ENCODE measurements around the gene UBTD1. TPM values are rescaled to one million over a fixed set of nuclear protein-coding genes. Genes with fewer than 3 reads are reported as not detected.
"Not testable (repeated sequence)": the region's sequence is repeated elsewhere in the genome, so short reads cannot be mapped to it uniquely, and the experiment has no call there.

Gene UBTD1
- total RNA-seq, 4 donors from 2014 or later: 2.9 to 16.2 (median 8.9) TPM

DNA sequence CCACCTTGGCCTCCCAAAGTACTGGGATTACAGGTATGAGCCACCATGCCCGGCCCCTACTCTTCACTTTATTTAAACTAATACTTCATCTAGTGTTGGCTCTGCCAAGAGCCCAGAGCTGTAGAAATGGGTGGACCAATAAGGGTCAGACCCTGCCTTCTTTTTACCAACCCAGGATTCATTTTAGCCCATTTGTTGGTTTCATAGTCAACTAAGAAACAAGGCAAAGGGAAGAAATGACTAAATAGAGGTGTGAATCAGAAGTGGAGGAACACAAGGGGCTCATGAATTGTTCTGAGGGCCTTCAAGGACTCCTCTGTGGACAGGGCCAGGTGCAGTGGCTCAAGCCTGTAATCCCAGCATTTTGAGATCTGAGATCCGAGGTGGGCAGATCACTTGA, 74.9 kb downstream of the UBTD1 start:
- peaks cover 0 to 32% of the 10 kb centered on the region in 2 donors for H3K36me3 ChIP-seq
- no peak for ATAC-seq
- TF ChIP-seq EP300 (IDR thresholded peaks at IDR 0.05): no peak
- no peak for TF ChIP-seq POLR2AphosphoS5 (IDR thresholded peaks at IDR 0.05)
- no peak for TF ChIP-seq POLR2A (IDR thresholded peaks at IDR 0.05)
- TF ChIP-seq CTCF (IDR thresholded peaks at IDR 0.05): no peak
- H3K4me1 ChIP-seq: peaks cover 0 to 24% (median 8%) of the 10 kb centered on the region in 3 donors
- H3K27me3 ChIP-seq: no peaks in the 10 kb centered on the region
- 50 to 100% methylated on average over 1 to 2 of the region's 2 CpGs for WGBS, 2 donors (ENCODE audit: low coverage in 1 of 2)
- H3K9me3 ChIP-seq: no peaks in the 10 kb centered on the region
- H3K27ac ChIP-seq: peak overlapping the region in 3 of 4 donors; percentile 52 to 88 (median 62)
- no peak overlapping the region for H3K4me3 ChIP-seq

DNA sequence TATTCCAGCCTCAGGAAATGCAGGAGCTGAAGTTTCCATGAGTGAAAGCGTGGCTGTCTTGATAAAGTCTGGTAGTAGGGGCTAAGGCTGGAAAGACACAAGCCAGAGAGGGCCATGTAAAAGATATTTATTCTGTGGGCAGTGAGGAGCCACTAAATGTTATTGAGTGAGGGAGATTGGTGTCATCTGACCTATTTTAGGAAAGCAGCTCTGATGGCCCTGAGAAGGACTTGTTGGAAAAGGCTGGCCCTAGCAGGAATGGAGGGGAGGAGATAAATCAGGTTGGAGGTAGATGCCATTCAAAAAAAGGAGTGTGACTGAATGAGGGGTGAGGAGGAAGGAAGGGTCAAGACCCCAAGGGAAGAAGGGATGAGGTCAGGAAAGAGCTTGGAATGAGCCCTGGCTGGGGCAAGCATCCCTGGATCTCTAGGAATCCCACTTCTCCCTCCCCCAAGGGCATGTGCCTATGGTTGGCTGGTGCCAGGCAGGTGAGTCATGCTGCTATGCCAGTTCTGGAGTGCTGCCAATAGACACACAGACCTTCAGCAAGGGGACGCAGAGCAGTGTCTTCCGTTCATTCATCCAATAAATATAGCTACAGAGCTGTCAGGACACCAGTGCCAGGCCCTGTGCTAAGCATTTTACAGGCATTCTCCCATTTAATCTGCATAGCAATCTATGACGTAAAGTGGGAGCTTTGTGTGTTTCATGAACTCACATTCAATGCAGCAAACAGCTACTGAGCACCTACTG, 75.8 kb downstream of the UBTD1 start:
- Histone ChIP-seq H3K4me3 (no peak overlapping the region), H3K27me3 (no peaks in the 10 kb centered on the region), H3K36me3 (peaks cover 0 to 23% of the 10 kb centered on the region in 2 donors), H3K27ac (peak overlapping the region in 3 of 4 donors; percentile 62 to 88 (median 81)), H3K4me1 (peaks cover 0 to 24% (median 8%) of the 10 kb centered on the region in 3 donors), H3K9me3 (no peaks in the 10 kb centered on the region)
- ATAC-seq: peak; percentile 88
- WGBS, 2 donors (ENCODE audit: low coverage in 1 of 2): 8 to 19% methylated on average over 2 to 3 of the region's 4 CpGs
- no peak for TF ChIP-seq CTCF (IDR thresholded peaks at IDR 0.05)
- no peak for TF ChIP-seq POLR2A (IDR thresholded peaks at IDR 0.05)
- peak; percentile 85 for TF ChIP-seq POLR2AphosphoS5 (IDR thresholded peaks at IDR 0.05)
- TF ChIP-seq EP300 (IDR thresholded peaks at IDR 0.05): no peak

GRCh38 chr10:97575127-97575668, 76.5 kb downstream of the UBTD1 start:
- WGBS, 2 donors (ENCODE audit: low coverage in 1 of 2): 92 to 97% methylated on average over 2 to 4 of the region's 6 CpGs
- peaks cover 0 to 24% (median 8%) of the 10 kb centered on the region in 3 donors for H3K4me1 ChIP-seq
- peaks cover 0 to 17% of the 10 kb centered on the region in 2 donors for H3K36me3 ChIP-seq
- H3K9me3 ChIP-seq: no peaks in the 10 kb centered on the region
- H3K4me3 ChIP-seq: no peak overlapping the region
- peak overlapping the region in 3 of 4 donors; percentile 62 to 88 (median 81) for H3K27ac ChIP-seq
- no peaks in the 10 kb centered on the region for H3K27me3 ChIP-seq
- ATAC-seq: no peak
- no peak for TF ChIP-seq POLR2A (IDR thresholded peaks at IDR 0.05)
- no peak for TF ChIP-seq POLR2AphosphoS5 (IDR thresholded peaks at IDR 0.05)
- TF ChIP-seq EP300 (IDR thresholded peaks at IDR 0.05): no peak
- TF ChIP-seq CTCF (IDR thresholded peaks at IDR 0.05): no peak

GRCh38 chr10:97576487-97576886, 77.8 kb downstream of the UBTD1 start:
- ATAC-seq, H3K4me3 ChIP-seq, H3K27me3 ChIP-seq, H3K9me3 ChIP-seq, H3K36me3 ChIP-seq: not testable (repeated sequence)
- 27 to 33% methylated on average over 3 of the region's 5 CpGs for WGBS, 2 donors (ENCODE audit: low coverage in 1 of 2)
- Histone ChIP-seq H3K27ac (peak overlapping the region in 2 of 4 donors; percentile 3 to 88), H3K4me1 (peaks cover 0 to 24% (median 8%) of the 10 kb centered on the region in 3 donors)

DNA sequence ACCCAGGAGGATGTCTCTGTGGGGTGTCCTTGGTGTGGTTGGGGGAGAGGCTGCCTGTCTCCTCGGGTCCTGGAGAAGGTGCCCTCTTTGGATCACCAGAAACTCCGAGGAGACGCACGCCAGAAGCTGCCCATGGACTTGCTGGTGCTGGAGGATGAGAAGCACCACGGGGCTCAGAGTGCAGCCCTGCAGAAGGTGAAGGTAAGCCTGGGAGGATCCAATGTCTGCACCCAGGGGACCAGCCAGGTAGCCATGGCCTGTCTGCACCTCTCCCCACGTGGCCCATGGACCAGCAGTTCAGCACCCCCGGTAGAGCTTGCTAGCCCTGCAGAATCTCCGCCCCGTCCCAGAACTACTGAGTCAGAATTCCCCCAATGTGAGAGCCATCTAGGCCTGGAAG, 79.0 kb downstream of the UBTD1 start:
- WGBS, 2 donors (ENCODE audit: low coverage in 1 of 2): no CpG with 5 or more reads among the region's 9 CpGs
- TF ChIP-seq POLR2A (IDR thresholded peaks at IDR 0.05) (no peak), CTCF (IDR thresholded peaks at IDR 0.05) (no peak)
- ATAC-seq: no peak
- H3K4me1 ChIP-seq: peaks cover 0 to 13% (median 2%) of the 10 kb centered on the region in 3 donors
- no peak overlapping the region for H3K27ac ChIP-seq
- no peak overlapping the region for H3K4me3 ChIP-seq
- no peaks in the 10 kb centered on the region for H3K9me3 ChIP-seq
- no peaks in the 10 kb centered on the region for H3K27me3 ChIP-seq
- no peaks in the 10 kb centered on the region for H3K36me3 ChIP-seq
